Measurements from ENCODE around the gene NDUFS6. TPM values are rescaled to one million over a fixed set of nuclear protein-coding genes. Genes with fewer than 3 reads are reported as not detected.

The NDUFS6 gene
- polyA plus RNA-seq, 2 of the 4 experiments (the other 2 are of a cell fraction): 76.0 to 192 TPM

- DNase-seq (ENCODE audit: low read depth in 1 of 2, low spot score in 1 of 2) (no peak), FAIRE-seq (no peak), ATAC-seq (no peak)
- no peaks in the 10 kb centered on the region for H3K9me3 ChIP-seq
- no peak overlapping the region for H3K4me2 ChIP-seq
- H3K4me3 ChIP-seq: no peak overlapping the region
- ChIA-PET CTCF (no interaction called here), POLR2A (no interaction called here)
- H3K27ac ChIP-seq: no peak overlapping the region
- 59% methylated on average over 13 of the region's 13 CpGs for WGBS (ENCODE audit: missing lambda C conversion rate)
- no peaks in the 10 kb centered on the region for H3K4me1 ChIP-seq
- TF ChIP-seq RARB (CRISPR knock-in tag; IDR thresholded peaks at IDR 0.05) (no peak), HEYL (CRISPR knock-in tag; IDR thresholded peaks at IDR 0.05) (no peak), POLR2A (IDR thresholded peaks at IDR 0.05; ENCODE audit: low read length) (no peak), EP300 (IDR thresholded peaks at IDR 0.05) (no peak), HOXA7 (CRISPR knock-in tag; IDR thresholded peaks at IDR 0.05) (no peak), PBX3 (IDR thresholded peaks at IDR 0.05) (no peak), SREBF2 (IDR thresholded peaks at IDR 0.05) (no peak), HMGXB4 (CRISPR knock-in tag; IDR thresholded peaks at IDR 0.05; ENCODE audit: borderline replicate concordance) (no peak)
These were observed 34.2 kb downstream of the NDUFS6 start for GRCh38 chr5:1835431-1835830.

- no peak for ATAC-seq
- Histone ChIP-seq H3K4me1 (no peaks in the 10 kb centered on the region), H3K9me3 (no peaks in the 10 kb centered on the region), H3K4me2 (no peak overlapping the region), H3K27ac (no peak overlapping the region), H3K4me3 (no peak overlapping the region)
- 70% methylated on average over 23 of the region's 23 CpGs for WGBS (ENCODE audit: missing lambda C conversion rate)
- no peak for FAIRE-seq
- CTCF ChIA-PET: interaction anchor here (0.7 kb wide), 1 partner anchor 1429 kb away, joined by 3 read pairs; no protein-coding TSS in a partner anchor
- no peak for DNase-seq (ENCODE audit: low read depth in 1 of 2, low spot score in 1 of 2)
- POLR2A ChIA-PET: no interaction called here
- TF ChIP-seq CBX2 (IDR thresholded peaks at IDR 0.05; ENCODE audit: borderline replicate concordance, low read depth) (no peak), HDAC2 (IDR thresholded peaks at IDR 0.05) (no peak), MAFK (IDR thresholded peaks at IDR 0.05; ENCODE audit: partially characterized antibody) (peak; percentile 16), GATA3 (IDR thresholded peaks at IDR 0.05; ENCODE audit: borderline replicate concordance) (no peak)
These were observed 35.1 kb downstream of the NDUFS6 start for GRCh38 chr5:1836176-1836890.

GRCh38 chr5:1836891-1837880 lies 36.0 kb downstream of the NDUFS6 start:
- POLR2A ChIA-PET: no interaction called here
- Histone ChIP-seq H3K9me3 (no peaks in the 10 kb centered on the region), H3K4me2 (no peak overlapping the region), H3K27ac (no peak overlapping the region), H3K4me3 (no peak overlapping the region), H3K4me1 (0 out of 3 replicates have a peak, but pooled peaks cover under 1% of the 10 kb centered on the region)
- ATAC-seq (no peak), FAIRE-seq (no peak), DNase-seq (ENCODE audit: low read depth in 1 of 2, low spot score in 1 of 2) (no peak)
- WGBS (ENCODE audit: missing lambda C conversion rate): 64% methylated on average over 29 of the region's 32 CpGs
- CTCF ChIA-PET: interaction anchor here (0.7 kb wide), 1 partner anchor 1429 kb away, joined by 3 read pairs; no protein-coding TSS in a partner anchor
- TF ChIP-seq BHLHE40 (IDR thresholded peaks at IDR 0.05; ENCODE audit: low read depth, low read length) (no peak), CBX8 (IDR thresholded peaks at IDR 0.05) (no peak), SREBF2 (IDR thresholded peaks at IDR 0.05) (no peak), MYC (IDR thresholded peaks at IDR 0.05; ENCODE audit: borderline replicate concordance, low read length) (no peak), MAX (IDR thresholded peaks at IDR 0.05) (no peak), KDM1A (IDR thresholded peaks at IDR 0.05; ENCODE audit: low read depth) (no peak), ATOH8 (CRISPR knock-in tag; IDR thresholded peaks at IDR 0.05; ENCODE audit: low read depth) (no peak), EHMT2 (IDR thresholded peaks at IDR 0.05; ENCODE audit: low read depth) (no peak), HOXB13 (CRISPR knock-in tag; IDR thresholded peaks at IDR 0.05; ENCODE audit: low read depth) (no peak), HEYL (CRISPR knock-in tag; IDR thresholded peaks at IDR 0.05) (no peak), HMGXB4 (CRISPR knock-in tag; IDR thresholded peaks at IDR 0.05; ENCODE audit: borderline replicate concordance) (no peak), RNF2 (IDR thresholded peaks at IDR 0.05; ENCODE audit: borderline replicate concordance, low read depth) (no peak), EHF (CRISPR knock-in tag; IDR thresholded peaks at IDR 0.05) (no peak), HES2 (IDR thresholded peaks at IDR 0.05) (no peak), FOSB (CRISPR knock-in tag; IDR thresholded peaks at IDR 0.05) (no peak), SMC3 (IDR thresholded peaks at IDR 0.05) (no peak)

All from A549 (cell line).